ENCODE measurements around the gene HNF4A.

HNF4A gene

DNA sequence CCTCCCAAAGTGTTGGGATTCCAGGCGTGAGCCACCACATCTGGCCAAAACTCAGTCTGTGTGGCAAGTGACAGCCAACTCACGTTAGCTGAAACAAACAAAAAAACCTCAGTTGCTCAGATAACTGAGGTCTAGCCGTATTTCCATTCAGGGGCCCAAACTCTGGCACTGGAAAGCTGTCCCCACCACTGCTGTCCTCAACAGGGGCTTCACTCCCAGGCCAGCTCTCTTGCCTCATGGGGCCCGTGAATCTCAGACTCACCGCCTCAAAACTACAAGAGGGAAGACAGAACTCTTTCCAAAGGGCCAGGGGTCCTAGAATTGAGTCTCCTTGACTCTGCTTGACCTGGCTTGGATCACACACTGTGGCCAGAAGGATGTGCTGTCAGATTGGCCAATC, 127.6 kb downstream of the HNF4A start:
- TF ChIP-seq ZNF19 (tag by site-specific recombination; IDR thresholded peaks at IDR 0.05; ENCODE audit: low read depth) (no peak), ZNF423 (tag by site-specific recombination; IDR thresholded peaks at IDR 0.05) (no peak), ZFP3 (tag by site-specific recombination; IDR thresholded peaks at IDR 0.05; ENCODE audit: low read depth) (no peak), ZNF596 (tag by site-specific recombination; IDR thresholded peaks at IDR 0.05) (no peak), KLF16 (tag by site-specific recombination; IDR thresholded peaks at IDR 0.05) (no peak), ZNF670 (tag by site-specific recombination; IDR thresholded peaks at IDR 0.05; ENCODE audit: low read depth) (no peak), KLF9 (tag by site-specific recombination; IDR thresholded peaks at IDR 0.05; ENCODE audit: low read depth) (no peak)
- TF ChIP-seq, protein P1, sequence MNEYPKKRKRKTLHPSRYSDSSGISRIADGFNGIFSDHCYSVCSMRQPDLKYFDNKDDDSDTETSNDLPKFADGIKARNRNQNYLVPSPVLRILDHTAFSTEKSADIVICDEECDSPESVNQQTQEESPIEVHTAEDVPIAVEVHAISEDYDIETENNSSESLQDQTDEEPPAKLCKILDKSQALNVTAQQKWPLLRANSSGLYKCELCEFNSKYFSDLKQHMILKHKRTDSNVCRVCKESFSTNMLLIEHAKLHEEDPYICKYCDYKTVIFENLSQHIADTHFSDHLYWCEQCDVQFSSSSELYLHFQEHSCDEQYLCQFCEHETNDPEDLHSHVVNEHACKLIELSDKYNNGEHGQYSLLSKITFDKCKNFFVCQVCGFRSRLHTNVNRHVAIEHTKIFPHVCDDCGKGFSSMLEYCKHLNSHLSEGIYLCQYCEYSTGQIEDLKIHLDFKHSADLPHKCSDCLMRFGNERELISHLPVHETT (tag by site-specific recombination; IDR thresholded peaks at IDR 0.05): no peak
- TF ChIP-seq, protein P2, sequence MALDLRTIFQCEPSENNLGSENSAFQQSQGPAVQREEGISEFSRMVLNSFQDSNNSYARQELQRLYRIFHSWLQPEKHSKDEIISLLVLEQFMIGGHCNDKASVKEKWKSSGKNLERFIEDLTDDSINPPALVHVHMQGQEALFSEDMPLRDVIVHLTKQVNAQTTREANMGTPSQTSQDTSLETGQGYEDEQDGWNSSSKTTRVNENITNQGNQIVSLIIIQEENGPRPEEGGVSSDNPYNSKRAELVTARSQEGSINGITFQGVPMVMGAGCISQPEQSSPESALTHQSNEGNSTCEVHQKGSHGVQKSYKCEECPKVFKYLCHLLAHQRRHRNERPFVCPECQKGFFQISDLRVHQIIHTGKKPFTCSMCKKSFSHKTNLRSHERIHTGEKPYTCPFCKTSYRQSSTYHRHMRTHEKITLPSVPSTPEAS (tag by site-specific recombination; IDR thresholded peaks at IDR 0.05): no peak
- Histone ChIP-seq H3K4me1 (ENCODE audit: control insufficient read depth, insufficient read depth, low read length) (no peaks in the 10 kb centered on the region), H3K4me3 (ENCODE audit: low read depth, low read length) (no peak overlapping the region), H3K9me3 (ENCODE audit: control insufficient read depth, insufficient read depth, low read depth, low read length) (no peaks in the 10 kb centered on the region), H3K27ac (ENCODE audit: extremely low read depth, low read depth, low read length) (no peak overlapping the region), H3K36me3 (ENCODE audit: control insufficient read depth in 2 of 2, insufficient read depth in 1 of 2, low read length in 2 of 2) (peaks cover 12 to 78% of the 10 kb centered on the region in 2 experiments; a peak in 2 of 3 replicates)
- ChIA-PET POLR2A (no interaction called here), CTCF (no interaction called here)
